GM18951 (cell line): ENCODE measurements around the gene DNMT3A.

Experiments used
- POLR2A ChIP-seq: IDR thresholded peaks from 4 replicates; pipeline ENCODE4 v1.6.1; 2011; ENCODE audit warnings: mild to moderate bottlenecking; ENCODE audit not compliant: insufficient read length, insufficient read depth; ENCODE audit errors: extremely low read depth
- in situ Hi-C: fragments of 300-500 bp; cut with MboI; formaldehyde crosslinking; loops from one replicate; pipeline ENCODE4 v1.12.0; 2022; ENCODE audit warnings: low sequenced_read_pairs, mixed read lengths, inconsistent platforms; ENCODE audit not compliant: unreplicated experiment

Gene DNMT3A

GRCh38 chr2:25251071-25251421 lies 90.7 kb downstream of the DNMT3A start:
- TF ChIP-seq POLR2A = no peak
- in situ Hi-C loops = no loop called here

- in situ Hi-C loops = no loop called here
- no peak for TF ChIP-seq POLR2A
Measured at GRCh38 chr2:25250331-25251070, 91.2 kb downstream of the DNMT3A start.

- no peak for TF ChIP-seq POLR2A
- in situ Hi-C loops = no loop called here
Measured at GRCh38 chr2:25249785-25250184, 91.9 kb downstream of the DNMT3A start.

- in situ Hi-C loops = no loop called here
- TF ChIP-seq POLR2A = no peak
Measured at GRCh38 chr2:25247792-25248512, 93.8 kb downstream of the DNMT3A start.

GRCh38 chr2:25246558-25247290 lies 95.0 kb downstream of the DNMT3A start:
- in situ Hi-C loops = no loop called here
- TF ChIP-seq POLR2A = no peak

- in situ Hi-C loops = no loop called here
- TF ChIP-seq POLR2A = no peak
Measured at GRCh38 chr2:25246001-25246400, 95.7 kb downstream of the DNMT3A start.

- in situ Hi-C loops = no loop called here
- TF ChIP-seq POLR2A = no peak
Measured at GRCh38 chr2:25245141-25245540, 96.6 kb downstream of the DNMT3A start.

- in situ Hi-C loops = no loop called here
- TF ChIP-seq POLR2A = no peak
Measured at GRCh38 chr2:25243995-25244394, 97.7 kb downstream of the DNMT3A start.

GRCh38 chr2:25241452-25241851 lies 100.3 kb downstream of the DNMT3A start:
- in situ Hi-C loops = no loop called here
- TF ChIP-seq POLR2A = no peak

GRCh38 chr2:25240636-25241035 lies 101.1 kb downstream of the DNMT3A start:
- TF ChIP-seq POLR2A = no peak
- in situ Hi-C loops = no loop called here

- in situ Hi-C loops = no loop called here
Measured at GRCh38 chr2:25238920-25239319, 102.8 kb downstream of the DNMT3A start.

GRCh38 chr2:25237764-25238163 lies 104.0 kb downstream of the DNMT3A start:
- in situ Hi-C loops = no loop called here

More at GRCh38 chr2:25238920-25239319, 102.8 kb downstream of the DNMT3A start:
- TF ChIP-seq POLR2A = no peak

GRCh38 chr2:25236736-25237135 lies 105.0 kb downstream of the DNMT3A start:
- in situ Hi-C loops = no loop called here
- no peak for TF ChIP-seq POLR2A

More at GRCh38 chr2:25237764-25238163, 104.0 kb downstream of the DNMT3A start:
- no peak for TF ChIP-seq POLR2A
